ENCODE measurements around the gene TPRX1.

DNA sequence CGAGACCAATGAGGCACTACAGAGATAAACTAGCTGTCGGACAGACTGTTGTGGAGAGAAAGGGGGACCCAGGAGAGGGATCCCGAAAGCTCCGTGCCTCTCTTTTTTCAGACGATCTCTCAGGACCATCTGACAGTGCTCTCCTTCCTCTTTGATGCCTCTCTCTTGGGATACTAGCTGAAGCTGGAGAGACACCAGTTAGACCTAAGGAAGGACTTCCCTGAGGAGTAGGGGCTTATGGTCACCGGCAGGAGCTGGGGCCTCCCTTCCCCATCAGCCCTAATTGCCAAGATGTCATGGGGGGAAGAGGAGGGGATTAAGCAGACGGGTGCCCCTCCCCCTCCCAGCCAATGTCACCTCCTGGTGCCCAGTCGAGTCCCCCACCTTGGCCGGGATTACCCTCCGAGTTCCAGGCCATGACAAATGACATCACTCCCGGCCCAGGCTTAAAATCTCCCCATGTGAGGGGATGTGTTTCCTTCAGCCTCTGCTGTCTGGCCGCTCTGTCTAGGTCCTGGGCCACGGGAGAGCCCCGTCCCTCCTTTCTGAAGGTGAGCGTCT, 17.2 kb upstream of the TPRX1 start, which contains the start of gene CRX:
- TF ChIP-seq EZH2phosphoT487 (IDR thresholded peaks at IDR 0.05; ENCODE audit: insufficient read depth, low read depth) (no peak), EZH2 (IDR thresholded peaks at IDR 0.05; ENCODE audit: insufficient read depth, poor library complexity, severe bottlenecking) (no peak)
